Measurements from ENCODE around the gene BPIFA1.

Gene BPIFA1

GRCh38 chr20:33235696-33236095 lies at the start of gene BPIFA1:
Gene BPIFA1, plus strand, starts transcription at chr20:33235996. Its CDS starts 1,716 bp downstream, at chr20:33237712.
- Histone ChIP-seq H3K4me1 (ENCODE audit: insufficient read depth, low read length) (no peaks in the 10 kb centered on the region), H3K27me3 (ENCODE audit: insufficient read depth, low read length, poor library complexity) (peaks cover 12% of the 10 kb centered on the region), H3K79me2 (ENCODE audit: insufficient read depth, low read length) (no peaks in the 10 kb centered on the region), H3K27ac (ENCODE audit: low read length) (no peak within 1 kb of the TSS), H3K36me3 (ENCODE audit: insufficient read depth, low read length) (no peaks in the 10 kb centered on the region), H2AFZ (ENCODE audit: low read depth, low read length) (no peak within 1 kb of the TSS), H3K9me3 (ENCODE audit: insufficient read depth, low read length, severe bottlenecking) (no peaks in the 10 kb centered on the region), H3K9ac (ENCODE audit: low read depth, low read length) (no peak within 1 kb of the TSS), H4K20me1 (ENCODE audit: insufficient read depth, low read length) (no peaks in the 10 kb centered on the region), H3K4me3 (ENCODE audit: low read depth in 1 of 2, low read length in 2 of 2) (no peak within 1 kb of the TSS), H3K4me2 (ENCODE audit: insufficient read depth, low read length) (no peak within 1 kb of the TSS)
- DNase-seq (no peak), ATAC-seq (ENCODE audit: insufficient read depth, low read depth) (no peak)
- TF ChIP-seq EZH2 (IDR thresholded peaks at IDR 0.05; ENCODE audit: borderline replicate concordance, low read depth, low read length, severe bottlenecking) = no peak

- H2AFZ ChIP-seq (ENCODE audit: low read depth, low read length) = no peak overlapping the region
- H3K4me3 ChIP-seq (ENCODE audit: low read depth in 1 of 2, low read length in 2 of 2) = no peak overlapping the region
- H3K4me1 ChIP-seq (ENCODE audit: insufficient read depth, low read length) = no peaks in the 10 kb centered on the region
- no peaks in the 10 kb centered on the region for H3K79me2 ChIP-seq (ENCODE audit: insufficient read depth, low read length)
- no peak overlapping the region for H3K27ac ChIP-seq (ENCODE audit: low read length)
- no peak overlapping the region for H3K4me2 ChIP-seq (ENCODE audit: insufficient read depth, low read length)
- H3K36me3 ChIP-seq (ENCODE audit: insufficient read depth, low read length) = no peaks in the 10 kb centered on the region
- H3K9ac ChIP-seq (ENCODE audit: low read depth, low read length) = no peak overlapping the region
- ATAC-seq (ENCODE audit: insufficient read depth, low read depth) (no peak), DNase-seq (no peak)
- no peak for TF ChIP-seq EZH2 (IDR thresholded peaks at IDR 0.05; ENCODE audit: borderline replicate concordance, low read depth, low read length, severe bottlenecking)
- TF ChIP-seq CTCF (IDR thresholded peaks at IDR 0.05; ENCODE audit: borderline replicate concordance, extremely low read depth, low read length, poor library complexity, severe bottlenecking) = no peak
- H3K27me3 ChIP-seq (ENCODE audit: insufficient read depth, low read length, poor library complexity) = peaks cover 7% of the 10 kb centered on the region
- H4K20me1 ChIP-seq (ENCODE audit: insufficient read depth, low read length) = no peaks in the 10 kb centered on the region
- H3K9me3 ChIP-seq (ENCODE audit: insufficient read depth, low read length, severe bottlenecking) = peaks cover 5% of the 10 kb centered on the region
Observed at GRCh38 chr20:33187491-33187890, 48.3 kb upstream of the BPIFA1 start.

GRCh38 chr20:33188421-33188820 lies 47.4 kb upstream of the BPIFA1 start:
- Histone ChIP-seq H4K20me1 (ENCODE audit: insufficient read depth, low read length) (peaks cover 2% of the 10 kb centered on the region; the same call in 1 of the 2 replicates), H3K9me3 (ENCODE audit: insufficient read depth, low read length, severe bottlenecking) (peaks cover under 1% of the 10 kb centered on the region), H3K79me2 (ENCODE audit: insufficient read depth, low read length) (no peaks in the 10 kb centered on the region), H3K9ac (ENCODE audit: low read depth, low read length) (no peak overlapping the region), H3K36me3 (ENCODE audit: insufficient read depth, low read length) (no peaks in the 10 kb centered on the region), H3K4me2 (ENCODE audit: insufficient read depth, low read length) (no peak overlapping the region), H3K4me3 (ENCODE audit: low read depth in 1 of 2, low read length in 2 of 2) (no peak overlapping the region), H3K27me3 (ENCODE audit: insufficient read depth, low read length, poor library complexity) (peaks cover 7% of the 10 kb centered on the region), H3K27ac (ENCODE audit: low read length) (no peak overlapping the region), H2AFZ (ENCODE audit: low read depth, low read length) (no peak overlapping the region), H3K4me1 (ENCODE audit: insufficient read depth, low read length) (no peaks in the 10 kb centered on the region)
- ATAC-seq (ENCODE audit: insufficient read depth, low read depth) (no peak), DNase-seq (no peak)
- TF ChIP-seq EZH2 (IDR thresholded peaks at IDR 0.05; ENCODE audit: borderline replicate concordance, low read depth, low read length, severe bottlenecking) (no peak), CTCF (IDR thresholded peaks at IDR 0.05; ENCODE audit: borderline replicate concordance, extremely low read depth, low read length, poor library complexity, severe bottlenecking) (no peak)

GRCh38 chr20:33191484-33191883 lies 44.3 kb upstream of the BPIFA1 start:
- no peak overlapping the region for H3K4me2 ChIP-seq (ENCODE audit: insufficient read depth, low read length)
- DNase-seq (no peak), ATAC-seq (ENCODE audit: insufficient read depth, low read depth) (no peak)
- no peaks in the 10 kb centered on the region for H3K36me3 ChIP-seq (ENCODE audit: insufficient read depth, low read length)
- H2AFZ ChIP-seq (ENCODE audit: low read depth, low read length) = no peak overlapping the region
- H3K27ac ChIP-seq (ENCODE audit: low read length) = no peak overlapping the region
- no peak overlapping the region for H3K9ac ChIP-seq (ENCODE audit: low read depth, low read length)
- no peaks in the 10 kb centered on the region for H3K79me2 ChIP-seq (ENCODE audit: insufficient read depth, low read length)
- TF ChIP-seq CTCF (IDR thresholded peaks at IDR 0.05; ENCODE audit: borderline replicate concordance, extremely low read depth, low read length, poor library complexity, severe bottlenecking) (no peak), EZH2 (IDR thresholded peaks at IDR 0.05; ENCODE audit: borderline replicate concordance, low read depth, low read length, severe bottlenecking) (no peak)
- H3K9me3 ChIP-seq (ENCODE audit: insufficient read depth, low read length, severe bottlenecking) = no peaks in the 10 kb centered on the region
- H3K27me3 ChIP-seq (ENCODE audit: insufficient read depth, low read length, poor library complexity) = peaks cover 7% of the 10 kb centered on the region
- no peak overlapping the region for H3K4me3 ChIP-seq (ENCODE audit: low read depth in 1 of 2, low read length in 2 of 2)
- no peaks in the 10 kb centered on the region for H3K4me1 ChIP-seq (ENCODE audit: insufficient read depth, low read length)
- H4K20me1 ChIP-seq (ENCODE audit: insufficient read depth, low read length) = peaks cover 3% of the 10 kb centered on the region; the same call in 1 of the 2 replicates

All from DND-41 (cell line).